ENCODE measurements around the gene USP24. TPM values are rescaled to one million over a fixed set of nuclear protein-coding genes. Genes with fewer than 3 reads are reported as not detected.

Gene USP24
- total and polyA plus RNA-seq, 2 donors (not counting 3 experiments of a cell fraction or from before 2014, with no cell fraction given), result 8.2 to 30.0 TPM

DNA sequence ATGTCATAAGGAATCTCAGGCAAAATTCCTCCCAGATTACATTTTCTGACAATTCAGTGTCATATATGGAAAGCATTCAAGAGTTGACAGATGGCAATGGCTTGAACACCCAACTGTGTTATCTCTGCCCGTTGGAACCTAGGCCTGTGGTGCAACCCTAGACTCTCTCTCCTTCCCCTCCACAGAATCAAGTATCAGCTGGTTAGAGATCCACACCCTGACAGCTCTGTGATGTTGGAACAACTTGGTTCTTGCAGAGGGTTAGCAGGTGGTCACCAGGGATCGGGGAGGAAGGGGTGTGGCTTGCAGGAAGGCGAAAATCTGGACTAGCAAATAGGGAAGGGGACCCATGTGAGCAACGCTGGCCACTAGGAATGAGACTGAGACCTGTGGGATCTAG is 149.5 kb downstream of the USP24 start:
- BruUV-seq (replicated peaks), result no TSS peak
- Histone ChIP-seq H3K4me1 (ENCODE audit: control insufficient read depth, extremely low read depth, insufficient read depth, low read length) (no peaks in the 10 kb centered on the region), H3K9me3 (replicated peaks; ENCODE audit: control insufficient read depth, insufficient read depth, low read length) (no peaks in the 10 kb centered on the region), H4K20me1 (replicated peaks; ENCODE audit: control insufficient read depth, extremely low read depth, insufficient read depth, low read length) (no peaks in the 10 kb centered on the region), H3K27me3 (ENCODE audit: control insufficient read depth in 2 of 2, insufficient read depth in 2 of 2, low read length in 2 of 2) (no peaks in the 10 kb centered on the region), H2AFZ (ENCODE audit: low read depth, low read length) (no peak overlapping the region), H3K79me2 (ENCODE audit: control insufficient read depth, insufficient read depth, low read length) (no peaks in the 10 kb centered on the region), H3K9ac (replicated peaks; ENCODE audit: extremely low read depth, insufficient read depth, low read length) (no peak overlapping the region), H3K4me2 (ENCODE audit: insufficient read depth, low read length) (no peak overlapping the region), H3K4me3 (replicated peaks in 1 of 3; ENCODE audit: insufficient read depth in 1 of 3, low read depth in 1 of 3, low read length in 3 of 3) (no peak overlapping the region), H3K9me1 (replicated peaks; ENCODE audit: control insufficient read depth, extremely low read depth, insufficient read depth, low read length) (no peaks in the 10 kb centered on the region), H3K36me3 (ENCODE audit: control insufficient read depth in 2 of 2, extremely low read depth in 1 of 2, insufficient read depth in 2 of 2, low read length in 2 of 2) (peaks cover 2 to 14% of the 10 kb centered on the region in 2 experiments), H3K27ac (ENCODE audit: insufficient read depth, low read depth, low read length) (no peak overlapping the region)
- FAIRE-seq, result no peak
- intact Hi-C loops (cut with micrococcal nuclease), result no loop called here
- TF ChIP-seq FOS (IDR thresholded peaks at IDR 0.05; ENCODE audit: borderline replicate concordance, insufficient read depth, low read length) (no peak), JUN (IDR thresholded peaks at IDR 0.05; ENCODE audit: borderline replicate concordance, insufficient read depth, insufficient read length, low read depth) (no peak), GATA2 (IDR thresholded peaks at IDR 0.05; ENCODE audit: insufficient read depth, insufficient read length, low read depth, low read length) (no peak), MYC (IDR thresholded peaks at IDR 0.05; ENCODE audit: low read depth, low read length) (no peak), EZH2 (IDR thresholded peaks at IDR 0.05; ENCODE audit: borderline replicate concordance, low read depth, low read length, severe bottlenecking) (no peak), POLR2A (IDR thresholded peaks at IDR 0.05; ENCODE audit: low read depth, low read length) (no peak), POLR2AphosphoS5 (IDR thresholded peaks at IDR 0.05; ENCODE audit: insufficient read depth, low read depth, low read length) (no peak)
- TF ChIP-seq, protein P1, sequence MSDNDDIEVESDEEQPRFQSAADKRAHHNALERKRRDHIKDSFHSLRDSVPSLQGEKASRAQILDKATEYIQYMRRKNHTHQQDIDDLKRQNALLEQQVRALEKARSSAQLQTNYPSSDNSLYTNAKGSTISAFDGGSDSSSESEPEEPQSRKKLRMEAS (IDR thresholded peaks at IDR 0.05; ENCODE audit: insufficient read depth, insufficient read length), result no peak
- TF ChIP-seq, protein P2, sequence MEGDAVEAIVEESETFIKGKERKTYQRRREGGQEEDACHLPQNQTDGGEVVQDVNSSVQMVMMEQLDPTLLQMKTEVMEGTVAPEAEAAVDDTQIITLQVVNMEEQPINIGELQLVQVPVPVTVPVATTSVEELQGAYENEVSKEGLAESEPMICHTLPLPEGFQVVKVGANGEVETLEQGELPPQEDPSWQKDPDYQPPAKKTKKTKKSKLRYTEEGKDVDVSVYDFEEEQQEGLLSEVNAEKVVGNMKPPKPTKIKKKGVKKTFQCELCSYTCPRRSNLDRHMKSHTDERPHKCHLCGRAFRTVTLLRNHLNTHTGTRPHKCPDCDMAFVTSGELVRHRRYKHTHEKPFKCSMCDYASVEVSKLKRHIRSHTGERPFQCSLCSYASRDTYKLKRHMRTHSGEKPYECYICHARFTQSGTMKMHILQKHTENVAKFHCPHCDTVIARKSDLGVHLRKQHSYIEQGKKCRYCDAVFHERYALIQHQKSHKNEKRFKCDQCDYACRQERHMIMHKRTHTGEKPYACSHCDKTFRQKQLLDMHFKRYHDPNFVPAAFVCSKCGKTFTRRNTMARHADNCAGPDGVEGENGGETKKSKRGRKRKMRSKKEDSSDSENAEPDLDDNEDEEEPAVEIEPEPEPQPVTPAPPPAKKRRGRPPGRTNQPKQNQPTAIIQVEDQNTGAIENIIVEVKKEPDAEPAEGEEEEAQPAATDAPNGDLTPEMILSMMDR (IDR thresholded peaks at IDR 0.05; ENCODE audit: extremely low read depth in 1 of 2, insufficient read depth in 1 of 2, low read depth in 1 of 2, low read length in 2 of 2), result no peak
- dilution Hi-C loops (cut with MboI; ENCODE audit: extremely low pct_ligation_motif_present, low sequenced_read_pairs), result no loop called here
- ChIA-PET POLR2A (no interaction called here), CTCF (interaction anchor here (1.5 kb wide), 1 partner anchor 121 kb away, joined by 3 read pairs; no protein-coding TSS in a partner anchor)
- DNase-seq (ENCODE audit: low read depth, low spot score), result no peak

All from endothelial cell of umbilical vein (primary cell).